ENCODE data around the gene GIT1. TPM values are rescaled to one million over a fixed set of nuclear protein-coding genes. Genes with fewer than 3 reads are reported as not detected.

Gene GIT1
- total RNA-seq, 3 donors from 2014 or later (not counting 1 experiment from before 2014, with no cell fraction given) = 39.4 to 61.4 (median 54.6) TPM

- no peaks in the 10 kb centered on the region for H3K27me3 Mint-ChIP-seq (ENCODE audit: low read depth in 2 of 2)
- H3K4me3 Mint-ChIP-seq = no peak overlapping the region
- peaks cover 3 to 11% of the 10 kb centered on the region in 2 donors for H3K4me1 Mint-ChIP-seq
- H3K27ac ChIP-seq (ENCODE audit: low read length) = no peak overlapping the region
- 96% methylated on average over 4 of the region's 4 CpGs for WGBS (ENCODE audit: insufficient coverage)
- no peaks in the 10 kb centered on the region for H3K4me1 ChIP-seq (ENCODE audit: control insufficient read depth, insufficient read depth, low read length)
- peaks cover 24% of the 10 kb centered on the region for H3K36me3 ChIP-seq (ENCODE audit: control insufficient read depth, insufficient read depth, low read length)
- no peaks in the 10 kb centered on the region for H3K9me3 ChIP-seq (ENCODE audit: control insufficient read depth, insufficient read depth, low read length)
- H3K36me3 Mint-ChIP-seq = peaks cover 12% of the 10 kb centered on the region
- no peak for ATAC-seq
- no peaks in the 10 kb centered on the region for H3K9me3 Mint-ChIP-seq
- DNase-seq = no peak
- H3K4me3 ChIP-seq (ENCODE audit: low read length) = no peak overlapping the region
- no peak for TF ChIP-seq CTCF (IDR thresholded peaks at IDR 0.05)
- intact Hi-C loops (cut with micrococcal nuclease) = no loop called here
- H3K27me3 ChIP-seq (ENCODE audit: control insufficient read depth, insufficient read depth, low read length) = no peaks in the 10 kb centered on the region
- no peak overlapping the region for H3K27ac Mint-ChIP-seq
These were observed 45.4 kb downstream of the GIT1 start for GRCh38 chr17:29544066-29544465.

GRCh38 chr17:29533976-29534375 lies 55.5 kb downstream of the GIT1 start:
- intact Hi-C loops (cut with micrococcal nuclease) = no loop called here
- no peaks in the 10 kb centered on the region for H3K27me3 Mint-ChIP-seq (ENCODE audit: low read depth in 2 of 2)
- peak overlapping the region in 1 of 2 donors; percentile 18 for H3K27ac Mint-ChIP-seq
- H3K9me3 ChIP-seq (ENCODE audit: control insufficient read depth, insufficient read depth, low read length) = no peaks in the 10 kb centered on the region
- H3K4me1 ChIP-seq (ENCODE audit: control insufficient read depth, insufficient read depth, low read length) = no peaks in the 10 kb centered on the region
- ATAC-seq (no peak), DNase-seq (no peak)
- WGBS (ENCODE audit: insufficient coverage) = 92% methylated on average over 7 of the region's 8 CpGs
- no peaks in the 10 kb centered on the region for H3K27me3 ChIP-seq (ENCODE audit: control insufficient read depth, insufficient read depth, low read length)
- H3K4me3 Mint-ChIP-seq = no peak overlapping the region
- no peaks in the 10 kb centered on the region for H3K9me3 Mint-ChIP-seq
- peaks cover 40% of the 10 kb centered on the region for H3K36me3 ChIP-seq (ENCODE audit: control insufficient read depth, insufficient read depth, low read length)
- no peak overlapping the region for H3K4me3 ChIP-seq (ENCODE audit: low read length)
- H3K36me3 Mint-ChIP-seq = peaks cover 11% of the 10 kb centered on the region
- no peak overlapping the region for H3K27ac ChIP-seq (ENCODE audit: low read length)
- TF ChIP-seq CTCF (IDR thresholded peaks at IDR 0.05) = no peak
- no peaks in the 10 kb centered on the region for H3K4me1 Mint-ChIP-seq

DNA sequence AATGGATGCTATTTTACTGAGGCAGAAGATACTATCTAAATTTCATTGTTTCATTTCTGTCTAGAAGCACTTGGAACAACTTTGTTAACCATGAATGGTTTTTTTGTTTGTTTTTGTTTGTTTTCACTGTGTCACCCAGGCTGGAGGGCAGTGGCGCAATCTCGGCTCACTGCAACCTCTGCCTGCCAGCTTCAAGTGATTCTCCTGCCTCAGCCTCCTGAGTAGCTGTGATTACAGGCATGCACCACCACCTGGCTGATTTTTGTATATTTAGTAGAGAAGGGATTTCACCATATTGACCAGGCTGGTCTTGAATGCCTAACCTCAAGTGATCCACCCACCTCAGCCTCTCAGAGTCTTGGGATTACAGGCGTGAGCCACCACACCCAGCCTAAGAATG lies 63.1 kb downstream of the GIT1 start:
- Histone ChIP-seq H3K9me3 (ENCODE audit: control insufficient read depth, insufficient read depth, low read length) (no peaks in the 10 kb centered on the region), H3K36me3 (ENCODE audit: control insufficient read depth, insufficient read depth, low read length) (peaks cover 33% of the 10 kb centered on the region), H3K27ac (ENCODE audit: low read length) (no peak overlapping the region), H3K27me3 (ENCODE audit: control insufficient read depth, insufficient read depth, low read length) (no peaks in the 10 kb centered on the region), H3K4me1 (ENCODE audit: control insufficient read depth, insufficient read depth, low read length) (no peaks in the 10 kb centered on the region), H3K4me3 (ENCODE audit: low read length) (no peak overlapping the region)
- intact Hi-C loops (cut with micrococcal nuclease) = no loop called here
- H3K27me3 Mint-ChIP-seq (ENCODE audit: low read depth in 2 of 2) = no peaks in the 10 kb centered on the region
- no peaks in the 10 kb centered on the region for H3K9me3 Mint-ChIP-seq
- no peak overlapping the region for H3K27ac Mint-ChIP-seq
- WGBS (ENCODE audit: insufficient coverage) = 86% methylated on average over 3 of the region's 3 CpGs
- no peak for ATAC-seq
- no peak overlapping the region for H3K4me3 Mint-ChIP-seq
- no peak for DNase-seq
- no peaks in the 10 kb centered on the region for H3K36me3 Mint-ChIP-seq
- H3K4me1 Mint-ChIP-seq = no peaks in the 10 kb centered on the region
- TF ChIP-seq CTCF (IDR thresholded peaks at IDR 0.05) = no peak

DNA sequence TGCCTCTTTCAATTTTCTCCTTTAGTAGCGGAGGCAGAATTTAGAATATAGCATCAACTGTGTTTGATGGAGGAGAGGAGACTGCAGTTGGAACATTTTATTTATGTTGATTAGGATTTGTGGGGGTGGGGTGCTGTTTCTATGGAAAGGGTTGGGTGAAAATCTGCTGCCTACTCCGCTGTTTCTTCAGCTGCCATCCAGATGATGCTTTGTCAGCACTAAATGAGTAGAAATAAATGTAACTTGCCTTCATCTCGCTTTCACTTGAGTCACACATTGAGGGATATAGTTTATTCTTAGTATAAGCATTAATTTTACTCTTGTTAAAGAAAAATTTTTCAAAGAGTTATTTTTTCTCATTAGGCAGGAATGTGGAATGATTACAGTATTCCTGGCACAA lies 64.8 kb downstream of the GIT1 start:
- Histone ChIP-seq H3K27me3 (ENCODE audit: control insufficient read depth, insufficient read depth, low read length) (no peaks in the 10 kb centered on the region), H3K36me3 (ENCODE audit: control insufficient read depth, insufficient read depth, low read length) (peaks cover 34% of the 10 kb centered on the region), H3K9me3 (ENCODE audit: control insufficient read depth, insufficient read depth, low read length) (no peaks in the 10 kb centered on the region), H3K4me3 (ENCODE audit: low read length) (no peak overlapping the region), H3K27ac (ENCODE audit: low read length) (no peak overlapping the region), H3K4me1 (ENCODE audit: control insufficient read depth, insufficient read depth, low read length) (no peaks in the 10 kb centered on the region)
- Mint-ChIP-seq H3K36me3 (no peaks in the 10 kb centered on the region), H3K4me1 (no peaks in the 10 kb centered on the region), H3K4me3 (no peak overlapping the region), H3K9me3 (no peaks in the 10 kb centered on the region), H3K27me3 (ENCODE audit: low read depth in 2 of 2) (no peaks in the 10 kb centered on the region), H3K27ac (no peak overlapping the region)
- no peak for ATAC-seq
- intact Hi-C loops (cut with micrococcal nuclease) = no loop called here
- no peak for TF ChIP-seq CTCF (IDR thresholded peaks at IDR 0.05)
- WGBS (ENCODE audit: insufficient coverage) = 100% methylated on average over 2 of the region's 3 CpGs
- no peak for DNase-seq
